K562 (cell line): ENCODE results near the gene CNKSR3.

Experiments
- CEBPB ChIP-seq: fragments of 450-650 bp; IDR thresholded peaks from 2 replicates; pipeline ENCODE4 v1.6.1; 2016; ENCODE audit warnings: missing genetic modification characterization, missing compliant biosample characterization
- E2F4 ChIP-seq: sonication (generic); formaldehyde crosslinking; IDR thresholded peaks from 2 replicates; pipeline ENCODE4 v1.8.0; 2022; ENCODE audit warnings: mild to moderate bottlenecking, low read depth, missing genetic modification reagents
- EHMT2 ChIP-seq: fragments of 450-650 bp; IDR thresholded peaks from 2 replicates; pipeline ENCODE4 v1.6.1; 2018; ENCODE audit warnings: antibody characterized with exemption
- EZH2 ChIP-seq: IDR thresholded peaks from 2 replicates; pipeline ENCODE4 v1.6.1; 2012; ENCODE audit warnings: low read depth, mild to moderate bottlenecking, inconsistent platforms, low read length, borderline replicate concordance
- HIVEP1 ChIP-seq: fragments of 250-450 bp; sonication (Bioruptor Pico); IDR thresholded peaks from 2 replicates; pipeline ENCODE4 v1.4.0; 2020; ENCODE audit warnings: mild to moderate bottlenecking
- MTA1 ChIP-seq: fragments of 450-650 bp; IDR thresholded peaks from 2 replicates; pipeline ENCODE4 v1.6.1; 2017; ENCODE audit warnings: borderline replicate concordance
- NR2C2 ChIP-seq, 2 experiments: fragments of 200-800 bp in 1 of 2; sonication (Bioruptor generic) in 1 of 2; sonication (generic) in 1 of 2; formaldehyde crosslinking in 1 of 2; IDR thresholded peaks; 2 replicates each; pipeline versions ENCODE4 v1.6.1 to v1.8.0; 2016 to 2022; ENCODE audit warnings: mild to moderate bottlenecking in 1 of 2, missing compliant biosample characterization in 1 of 2, missing genetic modification characterization in 1 of 2, missing genetic modification reagents in 1 of 2
- POLR2A ChIP-seq: fragments of 450-650 bp; conservative IDR thresholded peaks from 2 replicates; pipeline ENCODE4 v1.6.1; 2016
- SMC3 ChIP-seq: conservative IDR thresholded peaks from 2 replicates; pipeline ENCODE4 v1.6.1; 2011; ENCODE audit warnings: low read depth, low read length, improper control_type of control experiment; ENCODE audit not compliant: insufficient read depth
- ZEB2 ChIP-seq: fragments of 450-650 bp; IDR thresholded peaks from 2 replicates; pipeline ENCODE4 v1.6.1; 2016
- ZNF274 ChIP-seq: IDR thresholded peaks from 2 replicates; pipeline ENCODE4 v1.6.1; 2011; ENCODE audit warnings: low read depth, mild to moderate bottlenecking, low read length, moderate library complexity, borderline replicate concordance
- ZNF644 ChIP-seq: fragments of 200-800 bp; sonication (Bioruptor generic); IDR thresholded peaks from 2 replicates; pipeline ENCODE4 v1.6.1; 2016; ENCODE audit warnings: low read depth, missing genetic modification characterization, missing compliant biosample characterization
- ZNF76 ChIP-seq: fragments of 250-450 bp; sonication (Bioruptor Pico); IDR thresholded peaks from 2 replicates; pipeline ENCODE4 v1.4.0; 2020; ENCODE audit warnings: mild to moderate bottlenecking, moderate library complexity, borderline replicate concordance

- no peak for TF ChIP-seq NR2C2 (CRISPR knock-in tag; IDR thresholded peaks at IDR 0.05)
- no peak for TF ChIP-seq NR2C2 (tag; IDR thresholded peaks at IDR 0.05)
- TF ChIP-seq MTA1: no peak
- TF ChIP-seq SMC3: no peak
- no peak for TF ChIP-seq POLR2A
- TF ChIP-seq ZEB2: no peak
- no peak for TF ChIP-seq HIVEP1 (CRISPR knock-in tag)
- TF ChIP-seq EZH2: no peak
- no peak for TF ChIP-seq ZNF274
- TF ChIP-seq ZNF76 (CRISPR knock-in tag): no peak
- TF ChIP-seq EHMT2: no peak
- TF ChIP-seq E2F4 (CRISPR knock-in tag): no peak
- no peak for TF ChIP-seq ZNF644 (tag)
- TF ChIP-seq CEBPB (tag): no peak
Measured at GRCh38 chr6:154538640-154539191, 28.2 kb upstream of the CNKSR3 start.
